GM12891 (cell line): Measurements from ENCODE around the gene GGA2.

Source experiments
- POLR2AphosphoS5 ChIP-seq: IDR thresholded peaks from 2 replicates; pipeline ENCODE4 v1.6.1; 2011; ENCODE audit warnings: low read depth, low read length, control low read depth
- TAF1 ChIP-seq: IDR thresholded peaks from 2 replicates; pipeline ENCODE4 v1.6.1; 2011; ENCODE audit warnings: low read depth, low read length, control low read depth

GRCh38 chr16:23414731-23415130, 95.6 kb downstream of the GGA2 start:
- TF ChIP-seq TAF1: no peak
- TF ChIP-seq POLR2AphosphoS5: no peak
